CD4-positive, alpha-beta T cell (primary cell): ENCODE measurements around the gene PCDH1. TPM values are rescaled to one million over a fixed set of nuclear protein-coding genes. Genes with fewer than 3 reads are reported as not detected.

Source experiments
- ATAC-seq: fragments of 200-7000 bp; cut with Tn5 transposase; one replicate; pipeline ENCODE4 v1.10.0; 2022; ENCODE audit warnings: mild to moderate bottlenecking; ENCODE audit not compliant: poor library complexity
- CTCF ChIA-PET: fragments of 350-600 bp; sonication (Branson Sonifier 250); formaldehyde crosslinking; loops from one replicate; lab custom pipeline; 2021; ENCODE audit warnings: antibody characterized with exemption, inconsistent platforms; lab: Charles Lee
- POLR2A ChIA-PET: fragments of 350-600 bp; sonication (Branson Sonifier 250); formaldehyde crosslinking; loops from one replicate; lab custom pipeline; 2021; ENCODE audit warnings: antibody characterized with exemption, inconsistent platforms; lab: Charles Lee
- DNase-seq, 14 experiments: peaks; one replicate each; pipeline ENCODE4 v3.0.0-alpha.2; 2013 to 2020; ENCODE audit warnings: mixed read lengths in 2 of 14
- H3K27ac ChIP-seq, 2 donors: one replicate each; pipeline versions ENCODE4 v1.5.1 to v1.7.0; 2013; ENCODE audit warnings: low read length in 2 of 2, low read depth in 1 of 2, mild to moderate bottlenecking in 1 of 2
- H3K27me3 ChIP-seq, 2 experiments: 1 replicate in 1 of 2; 2 replicates in 1 of 2; pipeline versions ENCODE4 v1.6.1 to v1.7.0; 2013; ENCODE audit warnings: low read length in 2 of 2, control low read depth in 1 of 2, mild to moderate bottlenecking in 1 of 2, moderate library complexity in 1 of 2; ENCODE audit not compliant: insufficient read depth in 2 of 2, control insufficient read depth in 1 of 2
- H3K36me3 ChIP-seq: one replicate; pipeline ENCODE4 v1.6.1; 2013; ENCODE audit warnings: low read length, control low read depth; ENCODE audit not compliant: insufficient read depth
- H3K4me1 ChIP-seq: one replicate; pipeline ENCODE4 v1.6.1; 2013; ENCODE audit warnings: low read length, control low read depth; ENCODE audit not compliant: insufficient read depth
- H3K4me3 ChIP-seq: one replicate; pipeline ENCODE4 v1.5.1; 2013; ENCODE audit warnings: mild to moderate bottlenecking, low read length, moderate library complexity
- H3K9me3 ChIP-seq, 2 experiments: 1 replicate in 1 of 2; 2 replicates in 1 of 2; pipeline versions ENCODE4 v1.6.1 to v1.7.0; 2013; ENCODE audit warnings: low read length in 2 of 2, mild to moderate bottlenecking in 2 of 2, control low read depth in 1 of 2, moderate library complexity in 1 of 2; ENCODE audit not compliant: control insufficient read depth in 1 of 2, insufficient read depth in 1 of 2
- H3K27ac Mint-ChIP-seq: one replicate; pipeline ENCODE4 v1.8.0; 2020; ENCODE audit warnings: mixed read lengths
- H3K27me3 Mint-ChIP-seq: one replicate; pipeline ENCODE4 v1.8.0; 2021; ENCODE audit warnings: mixed read lengths
- H3K36me3 Mint-ChIP-seq: one replicate; pipeline ENCODE4 v1.8.0; 2021; ENCODE audit warnings: low read depth, mixed read lengths
- H3K4me1 Mint-ChIP-seq: one replicate; pipeline ENCODE4 v1.8.0; 2021; ENCODE audit warnings: low read depth, mixed read lengths
- H3K4me3 Mint-ChIP-seq: one replicate; pipeline ENCODE4 v1.8.0; 2020; ENCODE audit warnings: mild to moderate bottlenecking, mixed read lengths
- H3K9me3 Mint-ChIP-seq: one replicate; pipeline ENCODE4 v1.8.0; 2020; ENCODE audit warnings: mixed read lengths
- intact Hi-C, 2 experiments: fragments of 100-400 bp; cut with DNase I in 1 of 2; cut with micrococcal nuclease in 1 of 2; formaldehyde crosslinking; loops; one replicate each; pipeline versions ENCODE4 v1.15.1 to v1.9.0; 2023 to 2025; cut with DNase I, micrococcal nuclease
- total RNA-seq, 174 experiments: library from RNA in 2 of 174; stranded (reverse) in 2 of 174; gene quantifications; one replicate each; pipeline ENCODE4 v1.2.3 and lab custom pipeline; 2021 to 2026
- TF ChIP-seq, protein P1 (sequence below): fragments of 200-600 bp; IDR thresholded peaks from one replicate; pipeline ENCODE4 v1.8.0; 2022; ENCODE audit warnings: antibody characterized with exemption, mild to moderate bottlenecking

The PCDH1 gene
- total RNA-seq, 2 experiments from 2014 or later = 0.17 TPM; not detected in 1

DNA sequence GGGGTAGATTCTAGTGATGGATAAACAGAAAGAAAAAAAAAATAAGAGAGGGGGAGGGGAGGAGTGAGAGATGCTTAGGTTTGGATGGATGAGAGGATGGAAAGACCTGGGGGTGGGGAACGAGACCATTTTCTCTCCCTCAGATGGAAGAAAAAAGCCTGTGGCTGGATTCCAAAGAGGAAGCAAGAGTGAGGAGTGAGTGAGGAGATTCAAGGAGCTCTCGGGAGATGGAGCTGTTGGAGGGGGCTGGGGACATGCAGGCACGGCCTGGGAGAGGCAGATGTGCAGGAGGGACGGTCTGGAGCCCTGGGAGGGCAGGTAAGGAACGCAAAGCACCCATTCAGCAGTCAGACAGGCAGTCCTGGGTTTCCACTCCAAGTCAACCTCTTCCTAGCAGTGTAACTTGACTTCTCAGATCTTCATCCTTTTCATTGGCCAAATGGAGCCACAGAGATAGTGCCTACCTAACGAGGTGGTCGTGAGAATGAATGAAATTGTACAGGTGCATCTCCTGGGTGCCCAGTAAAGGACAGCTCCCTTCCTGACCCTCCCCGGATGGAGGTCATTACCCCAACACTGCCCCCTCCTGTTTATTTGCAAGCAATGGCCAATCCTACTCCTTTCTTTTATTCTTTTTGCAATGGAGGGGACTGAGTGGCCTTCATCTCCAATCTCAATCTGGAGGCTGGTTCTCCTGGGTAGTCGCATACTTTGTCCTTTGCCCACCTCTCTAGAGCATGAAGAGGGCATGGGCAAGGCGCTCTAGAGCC, 52.2 kb downstream of the PCDH1 start:
- ChIA-PET POLR2A (no interaction called here), CTCF (no interaction called here)
- Mint-ChIP-seq H3K36me3 (no peaks in the 10 kb centered on the region), H3K4me3 (no peak overlapping the region), H3K4me1 (no peaks in the 10 kb centered on the region), H3K27ac (no peak overlapping the region), H3K27me3 (peaks cover 12% of the 10 kb centered on the region), H3K9me3 (no peaks in the 10 kb centered on the region)
- Histone ChIP-seq H3K36me3 (no peaks in the 10 kb centered on the region), H3K27ac (no peak overlapping the region), H3K27me3 (peaks cover 0 to 6% of the 10 kb centered on the region in 2 experiments), H3K4me1 (no peaks in the 10 kb centered on the region), H3K9me3 (no peaks in the 10 kb centered on the region), H3K4me3 (no peak overlapping the region)
- intact Hi-C loops = no loop called here
- TF ChIP-seq, protein P1, sequence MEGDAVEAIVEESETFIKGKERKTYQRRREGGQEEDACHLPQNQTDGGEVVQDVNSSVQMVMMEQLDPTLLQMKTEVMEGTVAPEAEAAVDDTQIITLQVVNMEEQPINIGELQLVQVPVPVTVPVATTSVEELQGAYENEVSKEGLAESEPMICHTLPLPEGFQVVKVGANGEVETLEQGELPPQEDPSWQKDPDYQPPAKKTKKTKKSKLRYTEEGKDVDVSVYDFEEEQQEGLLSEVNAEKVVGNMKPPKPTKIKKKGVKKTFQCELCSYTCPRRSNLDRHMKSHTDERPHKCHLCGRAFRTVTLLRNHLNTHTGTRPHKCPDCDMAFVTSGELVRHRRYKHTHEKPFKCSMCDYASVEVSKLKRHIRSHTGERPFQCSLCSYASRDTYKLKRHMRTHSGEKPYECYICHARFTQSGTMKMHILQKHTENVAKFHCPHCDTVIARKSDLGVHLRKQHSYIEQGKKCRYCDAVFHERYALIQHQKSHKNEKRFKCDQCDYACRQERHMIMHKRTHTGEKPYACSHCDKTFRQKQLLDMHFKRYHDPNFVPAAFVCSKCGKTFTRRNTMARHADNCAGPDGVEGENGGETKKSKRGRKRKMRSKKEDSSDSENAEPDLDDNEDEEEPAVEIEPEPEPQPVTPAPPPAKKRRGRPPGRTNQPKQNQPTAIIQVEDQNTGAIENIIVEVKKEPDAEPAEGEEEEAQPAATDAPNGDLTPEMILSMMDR = peak; percentile 31
- no peak for ATAC-seq
- peak in 4 of 14 experiments; percentile 22 to 38 (median 33) for DNase-seq

DNA sequence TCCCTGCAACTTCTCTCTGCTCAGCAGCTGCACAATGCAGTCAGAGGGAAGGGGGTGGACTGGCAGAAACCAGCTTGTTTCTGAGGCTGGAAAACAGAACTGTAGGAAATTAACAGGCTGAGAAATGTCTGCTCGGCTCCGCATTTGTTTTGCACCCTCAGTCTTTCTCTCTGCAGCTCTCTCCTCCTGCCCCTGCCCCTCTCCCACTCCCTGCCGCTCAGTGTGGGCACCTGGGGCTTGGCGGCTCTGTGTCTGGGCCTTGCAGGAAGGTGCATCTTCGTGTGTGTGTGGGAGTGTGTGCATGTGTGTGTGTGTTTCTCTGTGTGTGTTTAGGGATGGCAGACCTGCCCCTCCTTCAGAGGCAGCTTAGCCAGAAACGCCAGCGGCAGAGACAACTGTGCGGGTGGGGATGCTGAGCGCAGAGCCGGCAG, 53.0 kb downstream of the PCDH1 start:
- no peak overlapping the region for H3K27ac Mint-ChIP-seq
- Histone ChIP-seq H3K27me3 (peaks cover 0 to 6% of the 10 kb centered on the region in 2 experiments), H3K27ac (no peak overlapping the region), H3K4me1 (no peaks in the 10 kb centered on the region), H3K4me3 (no peak overlapping the region), H3K9me3 (no peaks in the 10 kb centered on the region), H3K36me3 (no peaks in the 10 kb centered on the region)
- ATAC-seq (no peak), DNase-seq (no peak)
- peaks cover 14% of the 10 kb centered on the region for H3K27me3 Mint-ChIP-seq
- TF ChIP-seq, protein P1 = no peak
- no peaks in the 10 kb centered on the region for H3K4me1 Mint-ChIP-seq
- H3K36me3 Mint-ChIP-seq = no peaks in the 10 kb centered on the region
- CTCF ChIA-PET = interaction anchor here (1.2 kb wide), 1 partner anchor 14 kb away, joined by 5 read pairs; no protein-coding TSS in a partner anchor
- POLR2A ChIA-PET = no interaction called here
- intact Hi-C loops = no loop called here
- no peaks in the 10 kb centered on the region for H3K9me3 Mint-ChIP-seq
- no peak overlapping the region for H3K4me3 Mint-ChIP-seq

DNA sequence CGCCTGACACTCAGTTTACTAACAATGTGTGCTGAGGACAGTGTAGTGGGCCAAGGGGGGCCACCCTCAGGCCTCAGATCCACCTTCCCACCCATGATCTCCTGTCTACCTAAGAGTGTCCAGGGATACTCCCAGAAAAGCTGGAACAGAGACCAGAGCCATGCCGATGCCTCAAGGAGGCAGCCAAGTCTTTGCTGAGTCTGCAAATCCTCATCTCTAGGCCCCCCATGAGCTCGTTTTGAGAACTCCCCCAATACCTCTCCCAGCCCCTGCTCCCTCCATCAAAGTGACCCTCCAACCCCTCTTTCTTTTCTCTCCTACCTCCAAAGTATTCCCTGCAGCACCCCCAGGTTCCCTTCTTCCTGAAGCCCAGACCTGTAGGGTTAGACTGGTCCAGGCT, 53.5 kb downstream of the PCDH1 start:
- H3K27ac Mint-ChIP-seq = no peak overlapping the region
- Histone ChIP-seq H3K4me1 (no peaks in the 10 kb centered on the region), H3K27me3 (peaks cover 0 to 8% of the 10 kb centered on the region in 2 experiments), H3K27ac (no peak overlapping the region), H3K4me3 (no peak overlapping the region), H3K9me3 (no peaks in the 10 kb centered on the region), H3K36me3 (no peaks in the 10 kb centered on the region)
- no peak for ATAC-seq
- no peaks in the 10 kb centered on the region for H3K9me3 Mint-ChIP-seq
- peaks cover 16% of the 10 kb centered on the region for H3K27me3 Mint-ChIP-seq
- TF ChIP-seq, protein P1 = no peak
- POLR2A ChIA-PET = interaction anchor here (0.7 kb wide), 1 partner anchor 11 kb away, joined by 4 read pairs; no protein-coding TSS in a partner anchor
- no peak for DNase-seq
- no peak overlapping the region for H3K4me3 Mint-ChIP-seq
- no peaks in the 10 kb centered on the region for H3K36me3 Mint-ChIP-seq
- intact Hi-C loops = loop anchor here in 1 of 2 experiments (5.0 kb wide), 2 partner anchors 112 to 157 kb away; no protein-coding TSS in a partner anchor
- CTCF ChIA-PET = interaction anchor here (1.2 kb wide), 1 partner anchor 13 kb away, joined by 5 read pairs; no protein-coding TSS in a partner anchor
- no peaks in the 10 kb centered on the region for H3K4me1 Mint-ChIP-seq
